PC-3 (cell line): ENCODE results near the gene ASB10. TPM values are rescaled to one million over a fixed set of nuclear protein-coding genes. Genes with fewer than 3 reads are reported as not detected.

Experiments used
- ATAC-seq: fragments of 200-7000 bp; cut with Tn5 transposase; 2 replicates; pipeline ENCODE4 v1.9.1; 2020; ENCODE audit warnings: mild to moderate bottlenecking, moderate library complexity
- BruUV-seq: library from RNA; stranded (reverse); fragments of 400-500 nt; replicated peaks from 2 replicates; lab custom pipeline; 2021; lab: Mats Ljungman, UMichigan
- CTCF ChIA-PET: fragments of 300-600 bp; sonication (Branson Sonifier 250); formaldehyde crosslinking; loops from one replicate; lab custom pipeline; 2022; ENCODE audit warnings: antibody characterized with exemption; lab: Charles Lee
- POLR2A ChIA-PET: fragments of 300-600 bp; sonication (Branson Sonifier 250); formaldehyde crosslinking; loops from one replicate; lab custom pipeline; 2022; ENCODE audit warnings: antibody characterized with exemption; ENCODE audit not compliant: unreplicated experiment; lab: Charles Lee
- DNase-seq: peaks from one replicate; pipeline ENCODE4 v3.0.0-alpha.2; 2015
- H2AFZ ChIP-seq: fragments of 300-600 bp; sonication (generic); 2 replicates; pipeline ENCODE4 v1.6.0; 2016; ENCODE audit warnings: antibody characterized with exemption, low read length
- H3F3A ChIP-seq: fragments of 300-600 bp; sonication (generic); one replicate; pipeline ENCODE4 v1.6.0; 2017; ENCODE audit warnings: antibody characterized with exemption, low read length, control low read depth, mild to moderate bottlenecking; ENCODE audit not compliant: unreplicated experiment
- H3K27ac ChIP-seq: fragments of 300-600 bp; sonication (generic); 2 replicates; pipeline ENCODE4 v1.5.1; 2016; ENCODE audit warnings: mild to moderate bottlenecking, low read length
- H3K27me3 ChIP-seq: fragments of 300-600 bp; sonication (generic); 2 replicates; pipeline ENCODE4 v1.6.1; 2016; ENCODE audit warnings: low read length, mixed read lengths
- H3K36me3 ChIP-seq: fragments of 300-600 bp; sonication (generic); 2 replicates; pipeline ENCODE4 v1.6.1; 2016; ENCODE audit warnings: low read depth, mixed run types, low read length, mixed read lengths
- H3K4me1 ChIP-seq: fragments of 300-600 bp; sonication (generic); 2 replicates; pipeline ENCODE4 v1.5.1; 2016; ENCODE audit warnings: low read length; ENCODE audit not compliant: insufficient read depth
- H3K4me2 ChIP-seq: fragments of 300-600 bp; sonication (generic); 2 replicates; pipeline ENCODE4 v1.6.0; 2016; ENCODE audit warnings: low read length
- H3K4me3 ChIP-seq: fragments of 300-600 bp; sonication (generic); 2 replicates; pipeline ENCODE4 v1.5.1; 2016; ENCODE audit warnings: mild to moderate bottlenecking, low read length, mixed read lengths
- H3K79me2 ChIP-seq: fragments of 300-600 bp; sonication (generic); 2 replicates; pipeline ENCODE4 v1.6.1; 2017; ENCODE audit warnings: low read length, mixed read lengths
- H3K9ac ChIP-seq: fragments of 300-600 bp; sonication (generic); 2 replicates; pipeline ENCODE4 v1.6.0; 2016; ENCODE audit warnings: mild to moderate bottlenecking, low read length
- H3K9me2 ChIP-seq: fragments of 300-600 bp; sonication (generic); replicated peaks from 2 replicates; pipeline ENCODE4 v1.6.1; 2016; ENCODE audit warnings: mixed run types, low read length, mixed read lengths
- H3K9me3 ChIP-seq: fragments of 300-600 bp; sonication (generic); 2 replicates; pipeline ENCODE4 v1.6.1; 2016; ENCODE audit warnings: low read length, mixed read lengths
- H4K20me1 ChIP-seq: fragments of 300-600 bp; sonication (generic); 2 replicates; pipeline ENCODE4 v1.6.1; 2016; ENCODE audit warnings: low read length, mixed read lengths
- EZH2 ChIP-seq: fragments of 300-600 bp; sonication (generic); IDR thresholded peaks from one replicate; pipeline ENCODE4 v1.6.1; 2017; ENCODE audit warnings: antibody characterized with exemption, mild to moderate bottlenecking, low read length; ENCODE audit not compliant: unreplicated experiment
- EZH2phosphoT487 ChIP-seq: fragments of 300-600 bp; sonication (generic); IDR thresholded peaks from 2 replicates; pipeline ENCODE4 v1.6.1; 2018; ENCODE audit warnings: mild to moderate bottlenecking, antibody characterized with exemption, low read length, borderline replicate concordance
- intact Hi-C: fragments of 100-400 bp; cut with micrococcal nuclease; formaldehyde crosslinking; loops from 2 replicates; pipeline ENCODE4 v1.9.0; 2023
- total RNA-seq: library from RNA; depleted of rRNA; stranded (reverse); fragments of >200 nt; gene quantifications from 2 replicates; pipeline ENCODE4 v1.2.3, GENCODE V29; 2014
- TF ChIP-seq, protein P1 (sequence below): fragments of 300-600 bp; sonication (generic); conservative IDR thresholded peaks from 2 replicates; pipeline ENCODE4 v1.5.1; 2017; ENCODE audit warnings: antibody characterized with exemption, low read depth, mild to moderate bottlenecking, low read length

ASB10 gene
- total RNA-seq, 1 experiment from 2014 or later = not detected

- H3K4me3 ChIP-seq = no peak overlapping the region
- no peaks in the 10 kb centered on the region; the same call in 1 of the 2 replicates for H3K36me3 ChIP-seq
- H3K79me2 ChIP-seq = no peaks in the 10 kb centered on the region
- H3K4me2 ChIP-seq = no peak overlapping the region
- H3K4me1 ChIP-seq = no peaks in the 10 kb centered on the region
- no peaks in the 10 kb centered on the region for H3K9me2 ChIP-seq
- ATAC-seq (no peak), DNase-seq (no peak)
- H2AFZ ChIP-seq = no peak overlapping the region
- intact Hi-C loops = no loop called here
- POLR2A ChIA-PET = no interaction called here
- H3K27ac ChIP-seq = no peak overlapping the region
- no peaks in the 10 kb centered on the region for H3F3A ChIP-seq
- H3K27me3 ChIP-seq = no peaks in the 10 kb centered on the region
- H3K9me3 ChIP-seq = no peaks in the 10 kb centered on the region
- CTCF ChIA-PET = no interaction called here
- no peaks in the 10 kb centered on the region for H4K20me1 ChIP-seq
- TF ChIP-seq EZH2 (no peak), EZH2phosphoT487 (no peak)
- TF ChIP-seq, protein P1, sequence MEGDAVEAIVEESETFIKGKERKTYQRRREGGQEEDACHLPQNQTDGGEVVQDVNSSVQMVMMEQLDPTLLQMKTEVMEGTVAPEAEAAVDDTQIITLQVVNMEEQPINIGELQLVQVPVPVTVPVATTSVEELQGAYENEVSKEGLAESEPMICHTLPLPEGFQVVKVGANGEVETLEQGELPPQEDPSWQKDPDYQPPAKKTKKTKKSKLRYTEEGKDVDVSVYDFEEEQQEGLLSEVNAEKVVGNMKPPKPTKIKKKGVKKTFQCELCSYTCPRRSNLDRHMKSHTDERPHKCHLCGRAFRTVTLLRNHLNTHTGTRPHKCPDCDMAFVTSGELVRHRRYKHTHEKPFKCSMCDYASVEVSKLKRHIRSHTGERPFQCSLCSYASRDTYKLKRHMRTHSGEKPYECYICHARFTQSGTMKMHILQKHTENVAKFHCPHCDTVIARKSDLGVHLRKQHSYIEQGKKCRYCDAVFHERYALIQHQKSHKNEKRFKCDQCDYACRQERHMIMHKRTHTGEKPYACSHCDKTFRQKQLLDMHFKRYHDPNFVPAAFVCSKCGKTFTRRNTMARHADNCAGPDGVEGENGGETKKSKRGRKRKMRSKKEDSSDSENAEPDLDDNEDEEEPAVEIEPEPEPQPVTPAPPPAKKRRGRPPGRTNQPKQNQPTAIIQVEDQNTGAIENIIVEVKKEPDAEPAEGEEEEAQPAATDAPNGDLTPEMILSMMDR = no peak
- no TSS peak for BruUV-seq
- H3K9ac ChIP-seq = no peak overlapping the region
Measured at GRCh38 chr7:151141855-151142685, 45.0 kb downstream of the ASB10 start.

- H3K9ac ChIP-seq = no peak overlapping the region
- H3K9me3 ChIP-seq = no peaks in the 10 kb centered on the region
- CTCF ChIA-PET = no interaction called here
- H3K4me1 ChIP-seq = no peaks in the 10 kb centered on the region
- POLR2A ChIA-PET = no interaction called here
- H2AFZ ChIP-seq = no peak overlapping the region
- no TSS peak for BruUV-seq
- no peaks in the 10 kb centered on the region for H3K27me3 ChIP-seq
- H3K4me3 ChIP-seq = no peak overlapping the region
- intact Hi-C loops = no loop called here
- no peak overlapping the region for H3K4me2 ChIP-seq
- no peak for DNase-seq
- no peaks in the 10 kb centered on the region for H4K20me1 ChIP-seq
- no peak for TF ChIP-seq EZH2phosphoT487
- H3K79me2 ChIP-seq = no peaks in the 10 kb centered on the region
- no peaks in the 10 kb centered on the region for H3F3A ChIP-seq
- H3K27ac ChIP-seq = no peak overlapping the region
- no peaks in the 10 kb centered on the region; the same call in 1 of the 2 replicates for H3K36me3 ChIP-seq
- H3K9me2 ChIP-seq = no peaks in the 10 kb centered on the region
- no peak for ATAC-seq
Measured at GRCh38 chr7:151141311-151141854, 45.7 kb downstream of the ASB10 start.

- H3K4me1 ChIP-seq = no peaks in the 10 kb centered on the region
- no peak overlapping the region for H3K4me2 ChIP-seq
- DNase-seq (no peak), ATAC-seq (no peak)
- ChIA-PET CTCF (no interaction called here), POLR2A (no interaction called here)
- H3K4me3 ChIP-seq = no peak overlapping the region
- H3K9ac ChIP-seq = no peak overlapping the region
- no peaks in the 10 kb centered on the region for H3K9me2 ChIP-seq
- no peaks in the 10 kb centered on the region for H3K27me3 ChIP-seq
- TF ChIP-seq, protein P1 = no peak
- TF ChIP-seq EZH2 (no peak), EZH2phosphoT487 (no peak)
- no peaks in the 10 kb centered on the region for H4K20me1 ChIP-seq
- no peaks in the 10 kb centered on the region for H3F3A ChIP-seq
- H3K27ac ChIP-seq = no peak overlapping the region
- no TSS peak for BruUV-seq
- H3K79me2 ChIP-seq = no peaks in the 10 kb centered on the region
- intact Hi-C loops = no loop called here
- no peaks in the 10 kb centered on the region; the same call in 1 of the 2 replicates for H3K36me3 ChIP-seq
- no peaks in the 10 kb centered on the region for H3K9me3 ChIP-seq
- H2AFZ ChIP-seq = no peak overlapping the region
Measured at GRCh38 chr7:151140826-151141225, 46.2 kb downstream of the ASB10 start.
